GM19023 (cell line): ENCODE measurements around the gene CCDC180.
"Not testable (repeated sequence)": the region's sequence is repeated elsewhere in the genome, so short reads cannot be mapped to it uniquely, and the experiment has no call there.

Experiments used
- ATAC-seq: cut with Tn5 transposase; IDR thresholded peaks from one replicate; pipeline ENCODE4 v1.9.1; 2021; ENCODE audit warnings: mild to moderate bottlenecking, moderate library complexity; ENCODE audit not compliant: unreplicated experiment

The CCDC180 gene

DNA sequence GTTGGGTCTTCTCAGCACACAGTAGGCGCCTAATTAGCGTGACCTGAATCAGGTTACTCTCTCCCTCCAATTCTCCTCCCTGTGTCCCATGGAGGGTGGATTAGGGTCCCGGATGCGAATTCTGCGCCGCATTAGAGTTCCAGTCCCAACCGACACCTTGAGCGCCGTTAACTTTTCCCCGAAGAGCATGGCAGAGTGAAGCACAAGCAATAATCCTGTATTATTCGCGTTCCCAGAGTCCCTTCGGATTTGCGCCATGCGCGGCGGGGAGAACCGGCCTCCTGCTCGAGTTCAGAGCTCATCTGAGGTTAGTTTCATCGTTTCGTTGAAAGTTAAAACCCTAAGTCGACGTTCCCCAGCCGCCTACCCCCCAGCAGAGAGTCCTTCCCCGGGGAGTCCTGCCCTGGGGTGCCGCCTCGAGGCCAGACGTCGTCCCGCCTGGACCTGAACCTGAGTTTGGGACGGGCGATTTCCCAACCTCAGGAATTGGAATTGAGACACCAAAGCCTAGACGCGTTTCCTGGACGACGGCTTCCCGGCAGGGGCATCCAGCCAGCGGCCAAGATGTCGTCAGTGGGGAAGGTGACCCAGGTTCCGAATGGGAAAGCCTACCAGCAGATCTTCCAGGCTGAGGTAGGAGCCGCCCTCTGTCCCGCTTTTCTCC lies at the start of gene CCDC180:
CCDC180 (plus strand) TSS at position 160 of the 664 bp plus-strand sequence; CDS start at position 565, 405 bp downstream.
- ATAC-seq: no peak

GRCh38 chr9:97259834-97260514 lies 47.5 kb upstream of the CCDC180 start:
- not testable (repeated sequence) for ATAC-seq

- no peak for ATAC-seq
Measured at GRCh38 chr9:97271292-97271691, 36.2 kb upstream of the CCDC180 start.

GRCh38 chr9:97272072-97272471 lies 35.4 kb upstream of the CCDC180 start:
- ATAC-seq: no peak

DNA sequence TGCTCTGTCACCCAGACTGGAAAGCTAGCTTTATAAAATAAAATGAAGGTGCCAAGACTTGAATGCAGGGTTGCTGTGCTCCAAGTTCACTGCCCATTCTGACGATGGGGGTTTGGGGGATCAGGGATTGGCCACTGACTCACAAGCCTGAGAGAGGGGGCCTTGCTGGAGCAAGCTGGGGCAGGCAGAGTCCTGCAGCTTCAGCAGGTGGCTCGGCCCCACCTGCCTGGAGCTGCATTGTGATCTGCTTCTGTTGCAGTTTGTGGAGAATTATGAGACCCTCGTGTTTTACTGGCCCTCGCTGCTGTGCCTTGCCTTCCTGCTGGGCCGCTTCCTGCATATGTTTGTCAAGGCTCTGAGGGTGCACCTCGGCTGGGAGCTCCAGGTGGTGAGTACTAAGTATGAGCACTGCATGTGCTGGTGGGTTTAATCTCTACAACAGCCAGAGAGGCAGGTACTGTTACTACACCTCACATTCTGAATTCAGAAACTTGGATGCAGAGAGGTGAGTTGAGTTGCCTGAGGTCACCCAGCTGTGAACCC lies 31.1 kb upstream of the CCDC180 start:
- ATAC-seq: no peak

- no peak for ATAC-seq
Measured at GRCh38 chr9:97277953-97278352, 29.5 kb upstream of the CCDC180 start.

GRCh38 chr9:97280755-97281330 lies 26.6 kb upstream of the CCDC180 start:
- ATAC-seq: no peak

- ATAC-seq: no peak
Measured at GRCh38 chr9:97283768-97284167, 23.7 kb upstream of the CCDC180 start.

- no peak for ATAC-seq
Measured at GRCh38 chr9:97284798-97285197, 22.7 kb upstream of the CCDC180 start.

DNA sequence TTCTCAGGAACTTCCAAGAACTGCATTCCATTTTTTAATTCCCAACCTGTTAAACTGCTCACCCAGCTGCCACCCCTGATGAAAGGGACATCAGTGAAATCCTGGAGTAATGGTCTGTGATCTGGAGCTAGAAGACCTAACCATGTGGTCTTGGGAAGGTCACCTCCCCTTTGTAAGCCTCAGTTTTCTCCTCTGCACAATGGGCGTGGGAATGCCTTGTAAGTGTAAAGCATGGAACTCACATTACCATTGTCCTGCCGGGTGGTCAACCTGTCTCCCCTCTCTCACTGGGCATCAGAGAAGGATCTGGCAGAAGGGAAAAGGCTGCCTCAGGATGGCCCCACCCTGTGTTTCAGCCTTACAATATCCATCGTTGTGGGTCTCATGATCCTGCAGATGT lies 15.3 kb upstream of the CCDC180 start:
- ATAC-seq: no peak

GRCh38 chr9:97293207-97293721 lies 14.2 kb upstream of the CCDC180 start:
- no peak for ATAC-seq

- ATAC-seq: no peak
Measured at GRCh38 chr9:97293818-97294217, 13.6 kb upstream of the CCDC180 start.

DNA sequence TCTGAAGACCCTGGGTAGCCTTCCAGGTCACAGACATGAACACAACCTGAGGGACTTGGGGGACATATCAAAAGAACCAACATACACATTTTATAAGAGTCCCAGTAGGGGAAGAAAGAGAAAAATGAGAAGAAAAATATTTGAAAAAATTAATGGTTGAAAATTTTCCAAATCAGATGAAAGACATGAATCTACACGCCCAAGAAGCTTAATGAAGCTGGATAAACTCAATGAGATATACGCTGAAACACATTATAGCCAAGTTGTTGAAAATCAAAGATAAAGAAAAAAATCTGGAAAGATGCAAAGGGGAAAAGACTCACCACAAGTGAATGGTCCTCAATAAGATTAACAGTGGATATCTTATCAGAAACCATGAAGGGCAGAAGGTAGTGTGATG lies 9.6 kb upstream of the CCDC180 start:
- no peak for ATAC-seq

DNA sequence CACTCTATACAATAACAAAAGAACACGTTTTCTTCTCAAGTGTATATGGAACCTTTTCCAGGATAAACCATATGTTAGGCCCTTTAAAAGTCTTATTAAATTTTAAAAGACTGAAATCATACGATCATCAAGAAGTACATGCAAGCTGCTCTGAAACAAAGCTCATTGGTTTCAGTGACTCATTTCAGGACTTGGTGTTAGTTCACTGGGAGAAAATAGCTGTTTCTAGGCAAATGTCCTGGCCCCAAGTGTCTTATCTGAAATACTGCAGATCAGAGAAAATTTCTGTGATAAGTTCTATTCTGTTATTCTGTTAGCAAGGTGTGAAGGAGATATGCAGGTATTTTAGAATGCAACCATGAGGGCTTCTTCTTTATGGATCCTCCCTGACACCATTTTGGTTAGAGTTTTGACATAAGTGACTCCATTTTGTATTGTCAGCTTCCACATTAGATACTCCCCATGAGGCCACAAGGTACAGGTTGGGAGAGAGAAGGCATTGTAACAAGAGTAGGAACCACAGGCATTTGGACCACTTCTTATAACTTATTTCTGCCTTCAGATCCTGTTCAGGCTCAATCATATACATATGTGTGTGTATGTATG lies 7.5 kb upstream of the CCDC180 start:
- no peak for ATAC-seq

DNA sequence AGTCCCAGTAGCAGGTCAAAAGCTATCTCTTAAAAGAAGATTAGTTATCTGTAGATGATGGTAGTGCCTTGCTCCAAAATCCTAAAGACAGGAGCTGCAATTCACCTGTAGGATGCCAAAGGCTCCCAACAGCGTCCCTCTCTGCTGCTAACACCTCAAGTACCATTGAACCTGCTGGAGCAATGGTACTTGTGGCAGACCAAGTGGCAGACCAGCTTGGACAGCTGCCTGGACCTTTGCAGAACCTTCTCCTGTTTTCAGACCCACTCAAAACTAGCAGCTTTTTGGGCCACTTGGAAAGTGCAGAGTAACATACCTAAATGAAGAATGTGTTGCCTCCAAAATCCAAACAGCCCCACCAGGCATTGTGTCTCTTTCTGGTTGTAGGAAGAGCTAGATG lies 6.9 kb upstream of the CCDC180 start:
- ATAC-seq: no peak

DNA sequence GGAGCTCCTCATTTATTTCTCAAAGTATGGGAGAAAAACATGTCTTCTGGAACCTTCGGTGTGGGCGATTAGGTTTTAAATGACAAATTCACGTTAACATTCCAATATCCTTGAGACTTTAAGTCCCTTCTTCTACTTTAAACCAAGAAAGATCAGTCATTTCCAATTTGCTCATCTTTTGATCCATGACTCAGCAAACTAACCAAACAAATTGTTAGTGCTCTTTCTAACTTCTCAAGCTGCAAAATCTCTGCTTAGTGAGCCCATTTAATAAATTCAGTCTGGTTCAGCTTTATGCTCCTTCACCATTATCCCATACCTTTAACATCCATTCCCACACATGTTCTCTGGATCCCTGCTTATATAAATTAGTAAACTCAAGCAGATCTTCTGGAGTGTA lies 5.5 kb upstream of the CCDC180 start:
- ATAC-seq: no peak

- ATAC-seq: no peak
Measured at GRCh38 chr9:97304586-97304985, 2.9 kb upstream of the CCDC180 start.

- no peak for ATAC-seq
Measured at GRCh38 chr9:97305501-97306298, 1.8 kb upstream of the CCDC180 start.

DNA sequence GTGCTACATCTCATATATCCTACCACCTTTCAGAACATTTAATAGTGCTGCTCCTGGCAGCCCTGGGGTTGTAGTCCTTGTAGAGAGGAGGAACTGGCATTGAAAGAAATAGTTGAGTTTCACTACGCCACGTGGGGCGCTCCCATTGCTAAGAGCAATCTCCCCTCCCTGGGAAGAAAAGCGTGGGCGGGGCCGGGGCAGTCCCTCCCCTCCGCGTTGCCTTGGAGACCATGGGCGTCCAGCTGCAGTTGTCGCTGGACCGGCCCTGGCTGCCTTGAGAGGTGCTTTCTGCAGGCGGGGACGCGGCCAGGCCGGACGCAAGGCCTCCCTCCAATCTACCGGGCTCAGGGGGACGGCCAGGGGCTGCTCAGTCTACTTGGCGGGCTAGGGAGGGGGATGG lies 368 bp upstream of the CCDC180 start:
- ATAC-seq: no peak

- ATAC-seq: no peak
Measured at GRCh38 chr9:97309260-97309659, 1.8 kb downstream of the CCDC180 start.

- no peak for ATAC-seq
Measured at GRCh38 chr9:97310023-97310422, 2.6 kb downstream of the CCDC180 start.
